Fibroblast of villous mesenchyme (primary cell): ENCODE data around the gene CXCL14. TPM values are rescaled to one million over a fixed set of nuclear protein-coding genes. Genes with fewer than 3 reads are reported as not detected.

Experiments used
- DNase-seq: peaks from one replicate; pipeline ENCODE4 v3.0.0-alpha.2; 2010; ENCODE audit warnings: low read depth
- H3K4me3 ChIP-seq: 2 replicates; pipeline ENCODE4 v1.5.1; 2011; ENCODE audit warnings: low read depth, mild to moderate bottlenecking, low read length
- total RNA-seq: library from RNA; depleted of rRNA; stranded (reverse); fragments of >200 nt; gene quantifications from 2 replicates; pipeline ENCODE4 v1.2.3, GENCODE V29; 2012
- TF ChIP-seq, protein P1 (sequence below): IDR thresholded peaks from 2 replicates; pipeline ENCODE4 v1.5.1; 2012; ENCODE audit warnings: low read depth, mild to moderate bottlenecking, low read length; ENCODE audit not compliant: insufficient read depth

Gene CXCL14
- total RNA-seq, 1 donor, result not detected

DNA sequence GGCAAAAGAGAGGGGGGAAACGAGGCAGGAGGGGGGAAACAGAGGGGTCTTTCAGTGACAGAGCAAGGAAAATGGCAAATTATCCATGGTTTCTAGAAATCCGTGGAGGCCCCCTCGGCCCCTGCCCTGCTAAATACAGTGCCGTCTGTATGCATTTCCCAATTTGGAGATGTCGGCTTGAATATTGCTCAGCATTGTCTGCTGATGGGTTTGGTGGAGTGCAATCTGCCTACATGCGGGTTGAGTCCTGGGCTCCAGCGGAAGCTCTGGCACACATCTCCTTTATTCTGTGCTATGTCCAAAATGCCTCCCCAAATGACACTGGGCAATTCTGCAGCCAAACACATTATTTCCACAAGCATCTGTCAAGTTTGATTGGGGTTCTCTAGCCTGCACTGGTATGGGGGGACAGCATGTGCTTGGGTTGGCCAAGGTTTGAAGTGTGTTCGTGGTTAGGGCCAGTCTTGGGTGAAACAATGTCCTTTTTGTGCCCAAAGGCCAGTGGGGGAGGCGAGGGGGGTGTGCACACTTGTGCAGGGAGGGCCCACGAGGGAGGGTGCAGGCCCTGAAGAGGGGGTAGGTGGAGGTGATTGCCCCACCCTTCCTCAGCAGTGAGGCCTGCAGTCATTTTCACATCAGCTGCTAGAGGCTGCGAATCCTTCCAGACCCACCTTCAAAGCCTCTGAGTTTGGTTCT is 36.8 kb downstream of the CXCL14 start:
- DNase-seq, result no peak
- H3K4me3 ChIP-seq, result no peak overlapping the region
- TF ChIP-seq, protein P1, sequence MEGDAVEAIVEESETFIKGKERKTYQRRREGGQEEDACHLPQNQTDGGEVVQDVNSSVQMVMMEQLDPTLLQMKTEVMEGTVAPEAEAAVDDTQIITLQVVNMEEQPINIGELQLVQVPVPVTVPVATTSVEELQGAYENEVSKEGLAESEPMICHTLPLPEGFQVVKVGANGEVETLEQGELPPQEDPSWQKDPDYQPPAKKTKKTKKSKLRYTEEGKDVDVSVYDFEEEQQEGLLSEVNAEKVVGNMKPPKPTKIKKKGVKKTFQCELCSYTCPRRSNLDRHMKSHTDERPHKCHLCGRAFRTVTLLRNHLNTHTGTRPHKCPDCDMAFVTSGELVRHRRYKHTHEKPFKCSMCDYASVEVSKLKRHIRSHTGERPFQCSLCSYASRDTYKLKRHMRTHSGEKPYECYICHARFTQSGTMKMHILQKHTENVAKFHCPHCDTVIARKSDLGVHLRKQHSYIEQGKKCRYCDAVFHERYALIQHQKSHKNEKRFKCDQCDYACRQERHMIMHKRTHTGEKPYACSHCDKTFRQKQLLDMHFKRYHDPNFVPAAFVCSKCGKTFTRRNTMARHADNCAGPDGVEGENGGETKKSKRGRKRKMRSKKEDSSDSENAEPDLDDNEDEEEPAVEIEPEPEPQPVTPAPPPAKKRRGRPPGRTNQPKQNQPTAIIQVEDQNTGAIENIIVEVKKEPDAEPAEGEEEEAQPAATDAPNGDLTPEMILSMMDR, result no peak

DNA sequence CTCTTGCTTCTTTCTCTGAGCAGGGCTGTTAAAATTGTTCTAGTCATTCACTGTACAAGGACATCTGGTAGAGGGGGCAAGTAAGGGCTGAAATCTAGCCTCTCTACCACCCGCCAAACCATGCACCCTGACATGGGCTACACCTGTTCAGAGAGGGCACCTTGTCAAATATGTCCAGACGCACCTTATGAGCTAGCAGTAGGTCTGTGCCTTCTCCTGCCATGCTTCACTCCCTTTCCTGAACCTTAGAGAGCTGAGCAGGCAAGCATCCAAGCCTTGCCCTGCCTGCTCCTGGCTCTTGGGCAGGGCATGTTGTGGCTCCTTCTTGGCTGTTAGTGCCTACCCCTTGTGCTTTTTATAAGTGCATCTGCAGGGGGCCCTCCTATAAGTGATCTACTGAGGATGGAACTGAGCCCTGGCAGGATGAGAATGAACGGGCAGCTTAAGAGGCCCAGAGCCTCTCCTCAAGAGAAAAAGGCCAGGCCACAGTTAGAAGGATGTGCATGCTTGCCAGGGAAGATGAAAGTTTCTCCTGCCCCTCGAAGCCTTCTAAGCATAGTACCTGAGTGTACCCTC is 39.3 kb downstream of the CXCL14 start:
- H3K4me3 ChIP-seq, result no peak overlapping the region
- DNase-seq, result no peak
- TF ChIP-seq, protein P1, result no peak

DNA sequence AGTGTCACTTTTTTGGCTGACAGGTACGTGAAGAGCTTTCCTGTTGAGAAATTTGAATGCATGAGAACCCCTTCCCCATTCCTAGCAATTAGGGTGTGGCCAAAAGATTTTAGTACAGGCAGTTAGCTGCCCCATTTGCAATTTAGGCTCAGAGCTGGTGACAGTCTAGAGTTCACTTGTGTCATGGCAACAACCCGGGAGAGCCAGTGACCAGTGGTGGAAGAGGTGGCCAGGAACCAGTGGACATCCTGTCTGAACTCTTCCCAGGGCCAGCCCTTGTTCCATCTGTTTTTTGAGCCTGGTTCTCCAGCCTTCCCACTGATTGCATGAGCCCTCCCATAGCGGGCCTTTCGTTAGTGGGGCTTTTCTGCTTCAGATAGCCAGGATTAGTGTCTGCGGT is 40.5 kb downstream of the CXCL14 start:
- TF ChIP-seq, protein P1, result no peak
- no peak for DNase-seq
- no peak overlapping the region for H3K4me3 ChIP-seq

DNA sequence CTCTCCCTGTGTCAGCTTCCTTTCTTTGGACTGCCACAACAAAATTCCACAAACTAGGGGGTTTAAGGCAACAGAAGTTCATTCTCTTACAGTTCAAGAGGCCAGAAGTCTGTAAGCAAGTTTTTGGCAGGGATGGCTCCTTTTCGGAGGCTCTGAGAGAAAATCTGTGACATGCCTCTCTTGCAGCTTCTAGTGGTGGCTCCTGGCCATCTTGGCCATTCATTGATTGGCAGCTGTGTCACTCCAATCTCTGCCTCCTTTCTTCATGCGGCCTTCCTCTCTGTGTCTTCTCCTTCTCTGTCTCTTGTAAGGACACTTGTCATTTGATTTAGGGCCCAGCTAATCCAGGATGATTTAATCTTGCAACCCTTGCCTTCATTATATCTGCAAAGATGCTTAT is 41.0 kb downstream of the CXCL14 start:
- TF ChIP-seq, protein P1, result no peak
- DNase-seq, result no peak
- no peak overlapping the region for H3K4me3 ChIP-seq

DNA sequence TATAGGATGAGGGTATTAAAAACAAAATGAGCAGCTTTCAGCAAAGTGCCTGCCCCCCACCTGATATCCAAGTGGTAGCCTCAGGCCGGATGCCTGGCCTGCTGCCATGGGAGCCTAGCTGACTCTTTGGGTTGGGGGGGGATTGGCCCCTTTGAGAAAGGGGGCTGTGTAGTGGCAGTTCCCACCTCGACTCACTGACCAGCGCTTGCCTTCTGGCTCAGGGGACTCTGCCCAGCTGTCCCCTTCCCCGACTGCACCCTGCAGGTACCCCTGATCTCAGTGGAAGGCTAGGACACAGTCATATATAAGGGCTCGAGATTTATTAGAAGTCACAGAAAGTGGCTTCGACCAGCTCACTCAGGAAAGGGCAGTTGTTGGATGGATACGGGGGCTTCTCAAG is 41.5 kb downstream of the CXCL14 start:
- DNase-seq, result no peak
- TF ChIP-seq, protein P1, result no peak
- no peak overlapping the region for H3K4me3 ChIP-seq

DNA sequence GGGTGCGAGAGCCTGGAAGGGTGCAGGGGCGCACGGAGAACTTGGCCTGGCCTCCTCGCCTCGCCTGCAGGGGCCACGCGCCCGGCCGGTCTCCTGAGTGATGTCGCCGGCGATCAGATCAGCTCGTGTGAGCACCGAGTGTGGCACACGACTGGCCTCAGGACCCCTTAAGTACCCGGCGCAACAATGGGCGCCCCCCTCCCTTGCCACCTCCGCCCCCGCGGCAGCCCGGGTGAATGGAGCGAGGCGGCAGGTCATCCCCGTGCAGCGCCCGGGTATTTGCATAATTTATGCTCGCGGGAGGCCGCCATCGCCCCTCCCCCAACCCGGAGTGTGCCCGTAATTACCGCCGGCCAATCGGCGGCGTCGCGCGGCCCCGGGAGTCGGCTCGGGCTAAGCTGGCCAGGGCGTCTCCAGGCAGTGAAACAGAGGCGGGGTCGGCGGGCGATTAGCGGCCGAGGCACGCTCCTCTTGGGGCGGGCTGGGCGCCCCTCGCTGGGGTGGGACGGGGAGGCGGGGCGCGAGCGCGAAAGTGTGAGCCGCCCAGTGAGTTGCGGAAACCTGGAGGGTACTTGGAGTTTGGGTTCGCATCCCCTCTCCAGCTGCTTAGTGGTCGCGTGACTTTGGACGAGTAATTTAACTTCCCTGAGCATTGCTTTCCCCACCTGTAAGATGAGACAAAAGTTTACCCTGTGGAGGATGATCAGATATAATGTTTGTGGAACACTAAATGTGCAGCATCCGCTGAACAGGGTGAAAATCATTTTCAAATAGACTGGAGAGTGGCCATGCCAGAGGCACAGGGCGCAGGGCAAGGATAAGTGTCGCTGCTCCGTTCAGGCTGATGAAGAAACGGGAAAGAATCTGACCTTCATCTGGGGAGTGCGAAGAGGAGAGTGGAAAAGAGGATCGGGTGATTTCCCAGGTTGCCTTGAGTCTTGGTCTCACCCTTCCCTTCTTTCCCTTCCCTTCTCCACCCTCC is 42.7 kb downstream of the CXCL14 start, which contains the start of gene NEUROG1:
Gene NEUROG1 (minus strand): TSS at position 145 of the 982 bp plus-strand sequence. CDS start 274 bp downstream, outside the sequence.
- TF ChIP-seq, protein P1, result no peak
- H3K4me3 ChIP-seq, result no peak within 1 kb of the TSS
- DNase-seq, result no peak
